Osteoblast (primary cell): ENCODE measurements around the gene VSX2. TPM values are rescaled to one million over a fixed set of nuclear protein-coding genes. Genes with fewer than 3 reads are reported as not detected.

Experiments
- DNase-seq: peaks from one replicate; pipeline ENCODE4 v3.0.0; 2011; ENCODE audit warnings: low spot score, mixed read lengths; ENCODE audit not compliant: insufficient read length; ENCODE audit errors: missing footprints
- H2AFZ ChIP-seq: 2 replicates; pipeline ENCODE4 v1.6.0; 2011; ENCODE audit warnings: mild to moderate bottlenecking, low read length
- H3K27ac ChIP-seq: 2 replicates; pipeline ENCODE4 v1.5.1; 2011; ENCODE audit warnings: mild to moderate bottlenecking, low read depth, low read length, moderate library complexity
- H3K27me3 ChIP-seq: 2 replicates; pipeline ENCODE4 v1.6.0; 2012; ENCODE audit warnings: mild to moderate bottlenecking, control low read depth, inconsistent platforms, low read length, moderate library complexity; ENCODE audit not compliant: insufficient read depth
- H3K36me3 ChIP-seq: 2 replicates; pipeline ENCODE4 v1.5.1; 2011; ENCODE audit warnings: mild to moderate bottlenecking, low read length, control low read depth, moderate library complexity; ENCODE audit not compliant: insufficient read depth
- H3K4me1 ChIP-seq: 2 replicates; pipeline ENCODE4 v1.5.1; 2011; ENCODE audit warnings: mild to moderate bottlenecking, low read length, control low read depth, moderate library complexity; ENCODE audit not compliant: insufficient read depth
- H3K4me2 ChIP-seq: 2 replicates; pipeline ENCODE4 v1.6.0; 2011; ENCODE audit warnings: mild to moderate bottlenecking, low read length; ENCODE audit not compliant: insufficient read depth
- H3K4me3 ChIP-seq: fragments of 200-600 bp; sonication (generic); 3 replicates; pipeline ENCODE4 v1.5.1; 2012; ENCODE audit warnings: mild to moderate bottlenecking, low read length, inconsistent platforms; ENCODE audit not compliant: insufficient read depth
- H3K79me2 ChIP-seq: 2 replicates; pipeline ENCODE4 v1.6.0; 2012; ENCODE audit warnings: mild to moderate bottlenecking, low read length, control low read depth, inconsistent platforms; ENCODE audit not compliant: insufficient read depth
- H3K9me3 ChIP-seq: 2 replicates; pipeline ENCODE4 v1.5.1; 2011; ENCODE audit warnings: low read depth, low read length, control low read depth
- H4K20me1 ChIP-seq: 2 replicates; pipeline ENCODE4 v1.6.0; 2012; ENCODE audit warnings: mild to moderate bottlenecking, low read length, control low read depth; ENCODE audit not compliant: insufficient read depth
- total RNA-seq: library from RNA; depleted of rRNA; stranded (reverse); fragments of >200 nt; gene quantifications from 2 replicates; pipeline ENCODE4 v1.2.3, GENCODE V29; 2012
- TF ChIP-seq, protein P1 (sequence below): IDR thresholded peaks from 2 replicates; pipeline ENCODE4 v1.5.1; 2011; ENCODE audit warnings: mild to moderate bottlenecking, low read depth, low read length, moderate library complexity; ENCODE audit errors: extremely low read depth

Gene VSX2
- total RNA-seq, 1 donor: not detected

DNA sequence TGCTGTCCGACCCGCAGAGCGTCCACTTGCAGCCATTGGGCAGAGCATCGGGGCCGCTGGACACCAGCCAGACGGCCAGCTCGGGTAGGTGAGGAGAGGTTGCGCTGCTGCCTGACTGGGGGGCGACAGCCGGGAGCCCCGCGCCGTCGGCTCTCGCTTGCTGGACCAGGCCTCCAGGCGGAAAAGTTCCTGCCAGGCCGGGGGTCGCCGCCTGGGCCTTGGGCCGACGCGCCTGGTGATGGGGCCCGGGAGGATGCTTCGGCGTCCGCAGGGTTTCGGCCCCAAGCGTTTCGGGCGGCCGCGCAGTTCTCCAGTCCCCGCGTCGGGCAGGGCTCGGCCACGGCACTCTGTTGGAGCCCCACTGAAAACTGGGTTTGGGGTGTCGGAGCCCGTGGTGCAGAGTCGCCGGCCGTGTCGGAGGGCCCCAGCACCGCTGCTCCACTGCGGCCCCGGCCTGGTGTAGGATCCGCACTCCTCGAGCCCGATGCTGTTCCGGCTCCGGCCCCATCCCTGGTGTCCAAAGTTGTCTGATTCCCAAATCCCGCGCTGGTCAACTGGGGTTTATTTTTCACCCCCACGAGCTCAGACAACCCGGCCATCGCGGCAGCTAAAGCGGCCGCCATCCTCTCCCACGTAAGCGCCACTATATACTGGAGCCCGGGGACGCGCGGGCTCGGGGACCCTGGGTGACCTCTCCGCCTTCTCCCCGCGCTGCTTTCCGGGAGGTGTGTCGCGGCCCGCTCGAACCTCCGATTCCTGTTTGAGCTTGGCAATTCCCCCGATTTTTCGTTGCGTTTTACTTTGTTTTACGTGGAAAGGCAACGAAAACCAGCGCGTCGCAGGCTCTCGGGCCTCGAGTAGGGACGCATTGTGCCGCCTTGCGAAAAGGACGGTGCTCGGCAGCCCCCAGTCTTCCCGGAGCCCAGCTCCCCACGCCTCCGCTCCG is 872 bp downstream of the VSX2 start:
- TF ChIP-seq, protein P1, sequence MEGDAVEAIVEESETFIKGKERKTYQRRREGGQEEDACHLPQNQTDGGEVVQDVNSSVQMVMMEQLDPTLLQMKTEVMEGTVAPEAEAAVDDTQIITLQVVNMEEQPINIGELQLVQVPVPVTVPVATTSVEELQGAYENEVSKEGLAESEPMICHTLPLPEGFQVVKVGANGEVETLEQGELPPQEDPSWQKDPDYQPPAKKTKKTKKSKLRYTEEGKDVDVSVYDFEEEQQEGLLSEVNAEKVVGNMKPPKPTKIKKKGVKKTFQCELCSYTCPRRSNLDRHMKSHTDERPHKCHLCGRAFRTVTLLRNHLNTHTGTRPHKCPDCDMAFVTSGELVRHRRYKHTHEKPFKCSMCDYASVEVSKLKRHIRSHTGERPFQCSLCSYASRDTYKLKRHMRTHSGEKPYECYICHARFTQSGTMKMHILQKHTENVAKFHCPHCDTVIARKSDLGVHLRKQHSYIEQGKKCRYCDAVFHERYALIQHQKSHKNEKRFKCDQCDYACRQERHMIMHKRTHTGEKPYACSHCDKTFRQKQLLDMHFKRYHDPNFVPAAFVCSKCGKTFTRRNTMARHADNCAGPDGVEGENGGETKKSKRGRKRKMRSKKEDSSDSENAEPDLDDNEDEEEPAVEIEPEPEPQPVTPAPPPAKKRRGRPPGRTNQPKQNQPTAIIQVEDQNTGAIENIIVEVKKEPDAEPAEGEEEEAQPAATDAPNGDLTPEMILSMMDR: no peak
- no peak overlapping the region for H3K4me2 ChIP-seq
- H4K20me1 ChIP-seq: peaks cover 7% of the 10 kb centered on the region

GRCh38 chr14:74240794-74241651 is 1.8 kb downstream of the VSX2 start:
- Histone ChIP-seq H4K20me1 (peaks cover 7% of the 10 kb centered on the region), H3K27me3 (peaks cover 88% of the 10 kb centered on the region), H3K4me1 (no peaks in the 10 kb centered on the region), H3K4me2 (no peak overlapping the region), H3K79me2 (no peaks in the 10 kb centered on the region), H3K36me3 (no peaks in the 10 kb centered on the region), H2AFZ (no peak overlapping the region), H3K9me3 (no peaks in the 10 kb centered on the region), H3K4me3 (no peak overlapping the region), H3K27ac (no peak overlapping the region)
- DNase-seq: peak; percentile 87
- TF ChIP-seq, protein P1: no peak

More for the DNA sequence above, 872 bp downstream of the VSX2 start:
- peaks cover 81% of the 10 kb centered on the region for H3K27me3 ChIP-seq
- no peaks in the 10 kb centered on the region for H3K79me2 ChIP-seq
- no peak overlapping the region for H3K27ac ChIP-seq
- H3K9me3 ChIP-seq: no peaks in the 10 kb centered on the region
- no peaks in the 10 kb centered on the region for H3K4me1 ChIP-seq
- peak; percentile 81 for DNase-seq
- no peak overlapping the region for H3K4me3 ChIP-seq
- no peaks in the 10 kb centered on the region for H3K36me3 ChIP-seq
- no peak overlapping the region for H2AFZ ChIP-seq

DNA sequence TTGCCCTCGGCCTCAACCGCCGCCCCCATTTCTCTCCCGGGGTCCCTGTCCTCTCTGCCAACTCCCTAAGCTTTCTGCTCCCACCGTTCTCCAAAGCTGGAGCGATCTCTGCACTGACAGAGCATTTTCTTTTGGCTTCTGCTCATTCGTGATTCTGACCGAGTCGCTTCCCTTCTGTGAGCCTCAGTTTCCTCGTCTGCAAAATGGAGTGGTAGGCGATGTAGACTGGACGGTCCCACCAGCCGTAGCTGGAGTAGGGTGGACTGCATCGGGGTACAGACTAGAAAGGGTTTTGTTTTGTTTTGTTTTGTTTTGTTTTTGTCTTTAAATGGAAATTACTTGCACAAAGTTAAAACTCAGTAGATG is 2.4 kb downstream of the VSX2 start:
- Histone ChIP-seq H3K4me2 (no peak overlapping the region), H3K27ac (no peak overlapping the region), H3K27me3 (peaks cover 94% of the 10 kb centered on the region), H3K4me3 (no peak overlapping the region), H3K9me3 (no peaks in the 10 kb centered on the region), H3K4me1 (no peaks in the 10 kb centered on the region), H3K79me2 (no peaks in the 10 kb centered on the region), H2AFZ (no peak overlapping the region), H3K36me3 (no peaks in the 10 kb centered on the region), H4K20me1 (peaks cover 7% of the 10 kb centered on the region)
- TF ChIP-seq, protein P1: no peak
- peak; percentile 72 for DNase-seq
